Measurements from ENCODE around the gene TLE7.

DNA sequence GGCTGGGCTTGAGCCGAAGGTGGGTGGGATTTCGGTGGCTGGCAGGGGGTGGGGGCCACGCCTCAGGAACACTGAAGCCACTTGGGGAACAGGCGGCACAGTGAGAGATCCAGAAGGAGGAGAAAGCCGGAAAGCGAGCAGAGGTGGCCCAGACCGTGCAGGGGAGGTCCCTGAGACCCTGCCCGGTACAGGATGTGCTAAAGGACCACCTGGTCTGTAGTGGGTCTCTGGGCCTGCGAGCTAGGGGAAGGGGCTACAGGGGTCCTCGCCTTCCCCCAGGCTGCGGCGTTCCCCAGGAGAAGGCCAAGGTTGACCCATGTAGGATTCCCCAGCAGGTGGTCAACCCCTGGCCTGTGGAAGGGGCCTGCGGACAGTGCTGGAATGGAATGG lies at the start of gene TLE7:
- TF ChIP-seq POLR2A (IDR thresholded peaks at IDR 0.05): no peak
- TF ChIP-seq, protein P1, sequence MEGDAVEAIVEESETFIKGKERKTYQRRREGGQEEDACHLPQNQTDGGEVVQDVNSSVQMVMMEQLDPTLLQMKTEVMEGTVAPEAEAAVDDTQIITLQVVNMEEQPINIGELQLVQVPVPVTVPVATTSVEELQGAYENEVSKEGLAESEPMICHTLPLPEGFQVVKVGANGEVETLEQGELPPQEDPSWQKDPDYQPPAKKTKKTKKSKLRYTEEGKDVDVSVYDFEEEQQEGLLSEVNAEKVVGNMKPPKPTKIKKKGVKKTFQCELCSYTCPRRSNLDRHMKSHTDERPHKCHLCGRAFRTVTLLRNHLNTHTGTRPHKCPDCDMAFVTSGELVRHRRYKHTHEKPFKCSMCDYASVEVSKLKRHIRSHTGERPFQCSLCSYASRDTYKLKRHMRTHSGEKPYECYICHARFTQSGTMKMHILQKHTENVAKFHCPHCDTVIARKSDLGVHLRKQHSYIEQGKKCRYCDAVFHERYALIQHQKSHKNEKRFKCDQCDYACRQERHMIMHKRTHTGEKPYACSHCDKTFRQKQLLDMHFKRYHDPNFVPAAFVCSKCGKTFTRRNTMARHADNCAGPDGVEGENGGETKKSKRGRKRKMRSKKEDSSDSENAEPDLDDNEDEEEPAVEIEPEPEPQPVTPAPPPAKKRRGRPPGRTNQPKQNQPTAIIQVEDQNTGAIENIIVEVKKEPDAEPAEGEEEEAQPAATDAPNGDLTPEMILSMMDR (IDR thresholded peaks at IDR 0.05): no peak
